KBM-7 (cell line): ENCODE data around the gene LZTR1.

Experiments used
- DNase-seq: peaks from one replicate; pipeline ENCODE4 v3.0.0-alpha.2; 2015
- in situ Hi-C: fragments of 300-500 bp; cut with MboI; formaldehyde crosslinking; loops from 2 replicates; pipeline ENCODE4 v1.14.3; 2020; ENCODE audit warnings: low sequenced_read_pairs, low pct_unique_long_range_greater_than_20kb, mixed read lengths

LZTR1 gene

GRCh38 chr22:20977516-20978170, 4.5 kb upstream of the LZTR1 start:
- in situ Hi-C loops = no loop called here

DNA sequence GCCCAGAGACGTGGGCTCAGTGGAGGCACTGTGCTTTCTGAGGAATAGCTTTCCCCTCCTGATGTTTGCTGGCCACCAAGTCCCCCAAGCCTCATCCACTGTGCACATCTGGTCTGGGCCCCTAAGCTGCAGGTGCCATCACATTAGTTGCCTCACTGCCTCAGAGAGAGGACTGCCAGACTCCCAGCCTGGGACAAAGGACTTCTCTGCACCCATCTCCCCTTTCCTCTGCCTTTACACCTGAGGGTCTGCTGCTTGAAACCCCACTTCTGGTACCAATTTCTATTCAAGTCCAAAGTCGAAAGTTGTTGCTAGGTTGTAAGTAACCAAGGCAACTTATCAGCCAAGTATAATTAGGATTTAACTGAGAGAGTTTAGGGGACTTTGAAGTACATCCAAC, 3.7 kb upstream of the LZTR1 start:
- in situ Hi-C loops = no loop called here
- DNase-seq = no peak

More at GRCh38 chr22:20977516-20978170, 4.5 kb upstream of the LZTR1 start:
- no peak for DNase-seq

DNA sequence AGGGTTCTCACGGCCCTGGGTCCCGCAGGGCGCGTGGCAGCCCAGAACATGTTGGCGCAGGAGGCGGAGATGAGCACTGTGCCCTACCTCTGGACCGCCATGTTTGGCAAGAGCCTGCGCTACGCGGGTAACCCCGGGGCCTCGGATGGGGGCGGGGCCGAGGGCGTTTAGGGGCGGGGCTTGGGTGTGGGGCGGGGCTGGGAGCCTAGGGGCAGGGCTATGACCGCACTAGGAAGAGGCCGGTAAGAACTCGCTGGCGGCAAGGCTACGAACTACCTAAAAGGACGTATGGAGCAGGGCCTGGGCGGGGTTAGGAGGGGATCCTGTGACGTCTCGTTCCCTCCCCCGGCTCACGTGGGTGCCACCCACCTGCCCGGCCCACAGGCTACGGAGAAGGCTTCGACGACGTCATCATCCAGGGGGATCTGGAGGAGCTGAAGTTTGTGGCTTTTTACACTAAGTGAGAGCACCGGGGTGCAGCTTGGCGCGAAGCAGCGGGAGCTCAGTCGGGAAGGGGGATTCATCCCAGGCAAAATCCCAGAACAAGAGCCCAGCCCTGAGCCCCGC, 2.8 kb upstream of the LZTR1 start:
- DNase-seq = no peak
- in situ Hi-C loops = no loop called here

- no peak for DNase-seq
- in situ Hi-C loops = no loop called here
Measured at GRCh38 chr22:20979940-20980453, 2.1 kb upstream of the LZTR1 start.

- no peak for DNase-seq
- in situ Hi-C loops = no loop called here
Measured at GRCh38 chr22:20980523-20980922, 1.6 kb upstream of the LZTR1 start.

DNA sequence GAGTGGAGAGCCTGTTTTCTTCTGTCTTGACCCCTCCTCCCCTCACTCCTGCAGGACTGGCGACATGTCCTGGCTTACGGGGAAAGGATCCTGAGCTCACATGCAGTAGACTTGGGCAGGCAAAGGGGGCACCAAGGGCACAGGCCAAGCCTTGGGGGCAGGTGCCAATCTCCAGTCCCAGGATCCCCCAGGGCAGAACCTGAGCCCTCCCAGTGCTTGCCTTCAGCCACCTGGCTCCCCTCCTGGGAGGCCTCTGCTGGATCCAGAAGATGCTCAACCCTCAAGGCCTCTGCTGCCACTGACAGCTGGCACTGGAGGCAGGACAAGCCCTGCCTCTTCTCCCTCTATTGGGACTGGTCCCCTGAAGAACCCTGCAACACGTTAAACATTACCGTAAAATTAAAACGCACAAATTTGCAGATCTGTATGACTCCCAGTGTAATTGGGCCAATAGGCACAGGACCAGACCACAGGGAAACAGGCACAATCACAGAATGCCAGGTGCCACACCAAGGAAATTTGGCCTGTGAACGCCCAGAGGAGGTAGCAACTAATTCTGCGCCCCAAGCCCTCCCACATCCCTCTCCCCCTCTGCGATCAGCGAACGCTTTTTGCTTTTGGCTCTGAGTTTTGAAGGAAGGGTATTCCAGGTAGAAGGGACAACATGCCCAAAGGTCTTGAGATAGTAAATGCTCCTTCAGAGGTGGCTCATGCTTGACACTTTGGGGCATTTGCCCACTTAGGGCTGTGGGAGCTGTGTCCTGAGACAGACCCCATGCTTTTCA, 967 bp upstream of the LZTR1 start:
- in situ Hi-C loops = no loop called here
- DNase-seq = no peak

GRCh38 chr22:20982563-20982882, 426 bp downstream of the LZTR1 start:
- in situ Hi-C loops = no loop called here
- DNase-seq = no peak

GRCh38 chr22:20983081-20983771, 1.1 kb downstream of the LZTR1 start:
- in situ Hi-C loops = no loop called here
- DNase-seq = no peak

DNA sequence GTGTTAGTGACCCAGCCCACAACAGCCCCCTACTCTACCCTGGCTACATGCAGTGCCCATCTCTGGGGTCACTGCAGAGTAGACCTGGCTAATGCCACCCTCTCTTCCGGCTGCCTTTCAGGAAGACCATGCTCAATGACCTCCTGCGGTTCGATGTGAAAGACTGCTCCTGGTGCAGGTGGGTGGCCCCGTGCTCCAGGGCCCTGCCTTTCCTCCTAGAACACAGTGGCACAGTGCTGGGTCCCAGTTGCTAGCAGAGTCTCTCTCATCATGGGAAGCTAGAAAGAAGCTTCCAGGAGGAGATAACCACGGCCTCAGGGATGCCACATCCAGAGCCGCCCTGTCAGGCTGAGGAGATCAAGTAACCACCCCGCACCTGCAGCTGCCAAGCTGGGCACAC, 3.6 kb downstream of the LZTR1 start:
- DNase-seq = no peak
- in situ Hi-C loops = no loop called here

GRCh38 chr22:20986365-20986764, 4.3 kb downstream of the LZTR1 start:
- DNase-seq = no peak
- in situ Hi-C loops = no loop called here

DNA sequence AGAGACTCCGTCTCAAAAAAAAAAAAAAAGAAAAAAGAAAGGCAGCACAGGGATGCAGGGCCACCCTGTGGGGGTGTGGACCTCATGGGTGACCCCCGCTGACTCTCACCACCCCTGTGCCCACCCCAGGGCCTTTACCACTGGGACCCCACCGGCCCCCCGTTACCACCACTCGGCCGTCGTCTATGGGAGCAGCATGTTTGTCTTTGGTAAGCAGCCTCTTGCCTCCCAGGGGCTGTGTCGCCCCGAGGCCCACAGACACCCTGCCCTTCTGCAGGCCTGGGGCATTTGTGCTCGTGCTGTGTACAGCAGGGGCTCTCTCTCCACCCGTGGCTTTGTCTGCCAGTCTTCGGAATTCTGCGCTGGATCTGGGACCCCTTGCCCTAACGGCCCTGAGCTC, 5.3 kb downstream of the LZTR1 start:
- in situ Hi-C loops = no loop called here
- no peak for DNase-seq

- no peak for DNase-seq
- in situ Hi-C loops = no loop called here
Measured at GRCh38 chr22:20988573-20989322, 6.7 kb downstream of the LZTR1 start.

GRCh38 chr22:20989323-20990138, 7.4 kb downstream of the LZTR1 start:
- no peak for DNase-seq
- in situ Hi-C loops = no loop called here

DNA sequence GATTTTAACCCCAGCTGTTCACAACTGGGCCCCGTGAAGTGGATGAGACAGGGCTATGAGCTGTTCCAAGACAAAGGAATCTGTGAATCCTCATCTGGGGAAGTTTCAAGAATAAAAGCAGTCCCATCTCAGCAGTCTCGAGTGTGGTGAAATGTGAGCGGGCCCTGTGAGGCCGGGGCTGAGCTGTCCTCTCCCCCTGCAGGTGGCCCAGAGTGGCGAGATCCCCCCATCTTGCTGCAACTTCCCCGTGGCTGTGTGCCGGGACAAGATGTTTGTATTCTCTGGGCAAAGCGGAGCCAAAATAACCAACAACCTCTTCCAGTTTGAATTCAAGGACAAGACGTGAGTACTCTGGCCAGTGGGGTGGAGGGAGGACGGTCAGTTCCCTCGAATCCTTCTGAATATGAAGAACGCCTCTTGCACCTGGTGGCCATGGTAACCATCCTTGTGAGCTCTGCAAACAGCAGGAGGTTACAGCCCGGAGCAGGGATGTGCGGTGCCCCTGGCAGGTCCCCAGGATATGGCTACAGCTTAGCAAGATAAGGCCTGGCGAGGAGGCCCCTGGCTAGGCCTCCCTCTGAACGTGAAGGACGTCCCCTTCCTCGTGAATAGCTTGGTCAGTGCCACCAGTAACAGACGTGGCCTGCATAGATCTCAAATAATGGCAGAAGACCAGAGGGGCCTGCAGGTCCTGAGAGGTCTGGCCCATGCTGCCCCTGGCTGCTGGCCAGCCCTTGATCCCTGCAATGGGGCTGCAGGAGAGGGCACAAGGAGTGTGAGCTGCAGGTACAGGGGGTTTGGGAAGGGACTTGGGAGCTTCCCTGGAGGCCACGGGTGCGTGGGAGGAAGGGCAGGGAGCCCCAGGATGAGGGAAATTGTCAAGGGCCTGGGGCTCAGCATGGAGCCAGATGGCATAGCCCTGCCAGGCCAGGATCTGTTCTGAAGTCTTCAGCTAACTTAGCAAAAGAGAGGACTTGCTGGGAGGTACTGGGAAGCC, 8.4 kb downstream of the LZTR1 start:
- DNase-seq = no peak
- in situ Hi-C loops = no loop called here

DNA sequence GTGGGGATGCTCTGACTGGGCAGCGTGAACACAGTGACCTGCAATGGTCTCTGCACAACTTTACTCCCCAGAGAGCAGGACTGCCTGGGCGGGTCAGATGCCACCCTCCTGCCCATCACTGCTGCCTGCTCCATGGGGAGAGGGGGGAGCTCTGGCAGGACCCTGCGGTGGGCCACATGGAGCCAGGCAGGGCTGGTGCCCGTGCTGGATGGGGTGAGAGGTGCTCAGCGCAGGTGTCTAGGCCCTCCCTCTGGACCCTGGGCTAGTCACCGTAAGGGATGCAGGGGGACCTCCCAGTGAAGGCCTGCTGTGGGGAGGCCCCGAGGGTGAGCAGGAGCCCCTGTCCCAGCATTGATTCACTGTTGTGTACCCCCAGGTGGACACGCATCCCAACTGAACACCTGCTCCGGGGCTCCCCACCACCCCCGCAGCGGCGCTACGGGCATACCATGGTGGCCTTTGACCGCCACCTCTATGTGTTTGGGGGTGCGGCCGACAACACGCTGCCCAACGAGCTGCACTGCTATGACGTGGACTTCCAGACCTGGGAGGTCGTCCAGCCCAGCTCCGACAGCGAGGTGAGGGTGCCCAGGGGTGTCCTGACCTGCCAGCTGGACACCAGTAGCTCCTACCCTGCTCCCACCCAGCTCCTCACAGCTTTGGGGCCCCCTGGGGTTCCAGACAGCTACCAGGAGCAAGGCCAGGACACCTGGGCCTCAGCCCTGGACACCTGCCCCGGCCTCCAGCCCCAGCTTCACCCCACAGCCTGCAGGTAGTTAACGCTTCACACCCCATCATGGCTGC, 9.4 kb downstream of the LZTR1 start:
- no peak for DNase-seq
- in situ Hi-C loops = no loop called here

DNA sequence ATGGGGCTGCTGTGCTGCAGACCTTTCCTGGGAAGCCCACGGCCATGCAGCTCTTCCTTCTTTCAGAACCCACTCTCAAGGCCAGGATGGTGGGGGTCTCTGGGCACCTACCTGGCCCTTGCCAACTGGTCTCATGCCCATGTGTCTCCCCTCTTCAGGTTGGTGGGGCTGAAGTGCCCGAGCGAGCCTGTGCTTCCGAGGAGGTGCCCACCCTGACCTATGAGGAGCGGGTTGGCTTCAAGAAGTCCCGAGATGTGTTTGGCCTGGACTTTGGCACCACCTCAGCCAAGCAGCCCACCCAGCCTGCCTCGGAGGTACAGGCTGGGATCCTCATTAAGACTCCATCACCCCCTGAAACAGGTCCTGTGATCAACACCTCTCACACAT, 10.0 kb downstream of the LZTR1 start:
- DNase-seq = no peak

More for the DNA sequence above, 10.0 kb downstream of the LZTR1 start:
- in situ Hi-C loops = no loop called here
